Endometrial microvascular endothelial cells (primary cell): Measurements from ENCODE around the gene MRGPRE. TPM values are rescaled to one million over a fixed set of nuclear protein-coding genes. Genes with fewer than 3 reads are reported as not detected.

Experiments used
- in situ Hi-C: cut with HindIII; loops from 2 replicates; pipeline ENCODE4 v1.10.0; 2017; ENCODE audit warnings: low sequenced_read_pairs, low pct_unique_long_range_greater_than_20kb; ENCODE audit errors: inconsistent ontology term
- total RNA-seq: library from RNA; depleted of rRNA; stranded (reverse); fragments of >200 nt; gene quantifications from one replicate; pipeline ENCODE4 v1.2.3, GENCODE V29; 2015; ENCODE audit errors: inconsistent ontology term

The MRGPRE gene
- total RNA-seq, 1 donor from 2014 or later = not detected

DNA sequence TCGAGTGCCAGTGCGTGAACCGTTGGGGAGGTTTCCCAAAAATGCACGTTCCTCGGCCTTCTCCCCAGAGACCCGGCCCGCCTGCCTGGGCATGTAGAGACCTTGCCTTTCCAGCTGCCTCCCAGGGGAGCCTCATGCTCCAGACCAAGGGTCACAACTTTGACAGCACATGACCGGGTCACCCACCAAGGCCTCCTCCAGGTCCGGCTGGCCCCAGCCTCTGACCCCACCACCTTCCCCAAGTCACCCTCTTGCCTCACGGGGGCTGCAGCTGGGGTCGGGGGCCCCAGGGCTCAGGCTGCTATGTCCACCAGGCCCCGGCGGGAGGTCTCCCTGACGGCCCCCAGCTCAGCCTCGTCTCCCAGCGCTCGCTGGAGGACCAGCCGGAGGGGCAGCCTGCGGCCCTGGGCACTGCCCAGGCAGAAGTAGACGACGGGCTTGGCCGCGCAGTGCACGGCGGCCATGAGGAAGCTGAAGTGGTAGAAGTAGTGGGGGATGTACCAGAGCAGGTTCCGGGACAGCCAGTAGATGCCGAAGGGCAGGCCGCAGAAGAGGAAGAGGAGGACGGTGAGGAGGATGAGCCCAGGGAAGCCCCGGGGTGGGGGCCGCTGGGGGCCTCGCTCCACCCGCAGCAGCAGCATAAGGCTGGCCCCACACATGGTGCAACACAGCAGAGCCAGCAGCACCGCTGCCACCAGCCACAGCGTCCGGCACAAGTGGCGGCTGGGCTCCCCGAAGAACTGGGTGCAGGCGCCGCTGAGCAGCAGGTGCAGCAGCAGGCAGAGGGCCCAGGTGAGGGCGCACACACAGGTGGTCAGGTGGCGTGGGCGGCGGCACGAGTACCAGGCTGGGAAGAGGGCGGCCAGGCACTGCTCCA, 4.4 kb downstream of the MRGPRE start:
- in situ Hi-C loops = no loop called here

GRCh38 chr11:3226846-3227567, 5.2 kb downstream of the MRGPRE start:
- in situ Hi-C loops = no loop called here

- in situ Hi-C loops = no loop called here
Observed at GRCh38 chr11:3225826-3226750, 6.1 kb downstream of the MRGPRE start.

- in situ Hi-C loops = no loop called here
Observed at GRCh38 chr11:3225159-3225758, 7.0 kb downstream of the MRGPRE start.

- in situ Hi-C loops = no loop called here
Observed at GRCh38 chr11:3224401-3225057, 7.7 kb downstream of the MRGPRE start.

DNA sequence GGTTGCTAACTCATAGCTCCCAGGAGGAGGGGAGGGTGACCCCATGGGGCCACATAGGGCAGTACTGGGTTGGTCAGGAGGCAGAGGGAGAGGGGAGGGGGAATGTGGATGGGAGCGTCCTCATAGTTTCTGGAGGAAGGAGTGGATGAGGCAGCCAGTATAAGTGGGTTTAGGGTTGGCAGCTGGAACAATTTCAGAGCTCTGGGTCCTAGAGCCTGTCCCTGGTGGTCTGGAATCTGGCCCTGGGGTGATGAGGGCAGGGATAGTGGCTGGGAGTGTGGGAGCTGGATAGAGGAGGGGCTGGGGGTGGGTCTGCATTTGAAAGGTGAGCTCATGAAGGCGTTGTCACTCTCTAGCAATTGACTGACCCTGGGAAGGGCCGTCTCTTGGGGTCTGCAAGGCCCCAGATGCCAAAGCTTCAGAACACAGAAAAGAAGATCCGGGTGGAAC, 8.3 kb downstream of the MRGPRE start:
- in situ Hi-C loops = no loop called here

- in situ Hi-C loops = no loop called here
Observed at GRCh38 chr11:3222941-3223915, 9.0 kb downstream of the MRGPRE start.

DNA sequence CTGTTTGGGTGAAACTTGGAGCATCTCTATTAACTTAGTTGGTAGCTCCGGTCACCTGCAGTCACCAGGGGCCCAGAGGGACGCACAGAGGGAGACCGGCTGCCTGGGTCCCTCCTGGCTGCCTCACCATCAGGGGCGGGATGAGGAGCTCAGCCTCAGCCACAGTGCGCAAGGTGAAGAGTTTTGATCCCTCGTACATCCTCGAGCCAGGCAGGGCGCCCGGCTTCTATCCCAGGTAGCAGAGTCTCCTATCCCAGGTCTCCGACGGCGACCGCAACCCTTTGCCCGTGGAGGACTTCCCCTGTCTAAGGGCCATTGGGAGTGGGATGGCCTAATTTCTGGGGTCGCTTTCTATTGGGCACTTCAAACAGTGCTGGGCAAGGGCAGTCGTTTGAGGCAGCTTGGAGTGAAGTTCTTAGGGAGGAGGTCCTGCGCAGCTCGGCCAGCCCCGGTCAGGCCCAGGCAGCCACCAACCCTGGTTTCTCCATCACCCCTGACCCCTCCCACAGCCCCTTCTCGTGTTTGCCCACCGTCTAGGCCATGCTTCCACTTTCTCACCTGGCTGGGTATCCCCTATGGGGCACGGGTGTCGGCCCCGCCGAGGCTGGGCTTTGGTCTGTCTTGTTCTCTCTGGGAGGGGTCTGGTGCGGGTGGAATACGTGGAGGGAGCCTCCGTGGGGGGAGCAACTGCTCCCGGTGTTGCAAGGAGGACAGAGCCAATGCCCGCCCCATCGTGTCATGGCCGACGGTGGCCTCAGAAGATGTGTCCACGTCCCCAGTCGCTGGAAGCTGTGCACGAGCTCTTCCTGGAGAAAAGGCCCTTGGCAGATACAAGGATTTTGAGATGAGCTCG, 10.0 kb downstream of the MRGPRE start:
- in situ Hi-C loops = no loop called here

- in situ Hi-C loops = no loop called here
Observed at GRCh38 chr11:3221408-3222002, 10.7 kb downstream of the MRGPRE start.

- in situ Hi-C loops = no loop called here
Observed at GRCh38 chr11:3220521-3221407, 11.5 kb downstream of the MRGPRE start.

DNA sequence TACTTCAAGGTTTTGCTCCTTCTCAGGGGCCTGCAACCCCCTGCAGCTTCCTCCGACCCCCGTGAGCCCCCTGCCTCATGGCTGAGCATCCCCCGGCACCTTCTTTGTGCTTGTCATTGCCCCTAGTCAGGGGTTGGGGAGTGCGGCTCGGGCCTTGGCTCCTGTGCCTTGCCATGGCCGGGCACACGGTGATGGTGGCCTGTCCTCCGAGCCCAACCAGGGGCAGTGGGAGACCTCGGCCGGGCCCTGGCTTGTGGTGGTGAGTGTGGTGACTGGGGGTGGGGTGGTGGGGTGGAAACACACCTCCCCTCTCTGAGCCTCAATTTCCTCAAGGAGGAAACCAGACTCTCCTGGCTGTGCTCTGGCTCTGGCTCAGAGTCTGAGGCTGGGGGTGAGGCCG, 12.1 kb downstream of the MRGPRE start:
- in situ Hi-C loops = no loop called here

GRCh38 chr11:3219281-3219892, 12.8 kb downstream of the MRGPRE start:
- in situ Hi-C loops = no loop called here

DNA sequence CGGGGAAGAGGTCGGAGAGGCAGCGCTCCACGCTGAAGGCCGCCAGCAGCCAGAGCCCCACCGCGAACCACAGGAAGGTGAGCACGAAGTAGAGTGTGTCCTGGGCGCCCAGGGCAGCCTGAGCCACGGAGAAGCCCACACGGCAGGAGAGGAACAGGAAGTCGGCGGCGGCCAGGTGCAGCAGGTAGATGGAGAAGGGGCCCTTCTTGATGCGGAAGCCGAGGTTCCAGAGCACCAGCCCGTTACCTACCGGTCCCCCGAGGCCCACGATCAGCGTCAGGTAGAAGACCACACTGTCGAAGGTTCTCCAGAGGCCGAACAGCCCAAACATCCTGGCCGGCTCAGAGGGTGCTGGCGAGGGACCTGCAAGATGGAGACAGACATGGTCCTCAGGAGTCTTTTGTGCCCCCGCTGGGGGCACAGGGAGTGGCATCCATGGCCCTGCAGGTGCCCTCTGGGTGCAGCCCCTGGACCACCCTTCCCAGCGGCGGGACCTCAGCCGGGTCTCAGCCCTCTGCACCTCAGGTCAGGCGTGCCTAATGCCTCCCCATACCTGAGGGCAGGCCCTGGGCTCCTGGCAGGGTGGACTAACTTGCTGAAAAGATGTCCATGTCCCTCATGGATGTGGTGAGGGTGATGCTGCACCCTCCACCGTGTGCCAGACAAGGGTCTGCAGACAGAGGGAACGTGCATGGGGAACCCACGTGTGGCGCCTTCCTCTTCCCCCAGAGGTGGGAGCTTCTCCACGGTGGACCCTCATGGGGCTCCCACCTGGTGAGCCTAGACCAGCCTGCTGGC, 13.5 kb downstream of the MRGPRE start, which contains the start of gene MRGPRG:
MRGPRG (minus strand) TSS at position 331 of the 798 bp plus-strand sequence; CDS start at position 331, 0 bp downstream.
- in situ Hi-C loops = no loop called here
